HEK293 (cell line): ENCODE measurements around the gene AFF3.

ENCODE experiments used
- CTCF ChIA-PET: fragments of 350-600 bp; formaldehyde crosslinking; extraction: SDS; loops from one replicate; lab custom pipeline; 2021; ENCODE audit warnings: antibody characterized with exemption; lab: Yijun Ruan, JAX
- POLR2A ChIA-PET: fragments of 300-600 bp; formaldehyde crosslinking; extraction: SDS; loops from one replicate; lab custom pipeline; 2020; ENCODE audit warnings: antibody characterized with exemption, inconsistent platforms; lab: Yijun Ruan, JAX
- H3K27ac ChIP-seq: fragments of 200-500 bp; sonication (Bioruptor generic); 2 replicates; pipeline ENCODE4 v1.5.1; 2014; ENCODE audit warnings: low read depth, low read length, control low read depth, inconsistent platforms; ENCODE audit errors: extremely low read depth
- H3K36me3 ChIP-seq, 2 experiments: fragments of 200-500 bp in 1 of 2; sonication (Bioruptor generic) in 1 of 2; 1 replicate in 1 of 2; 2 replicates in 1 of 2; pipeline ENCODE4 v1.5.1; 2014 to 2017; ENCODE audit warnings: inconsistent platforms in 2 of 2, low read length in 2 of 2; ENCODE audit not compliant: control insufficient read depth in 2 of 2, insufficient read depth in 1 of 2
- H3K4me1 ChIP-seq: fragments of 200-500 bp; sonication (Bioruptor generic); 2 replicates; pipeline ENCODE4 v1.5.1; 2014; ENCODE audit warnings: mild to moderate bottlenecking, low read length, inconsistent platforms; ENCODE audit not compliant: control insufficient read depth, insufficient read depth
- H3K4me3 ChIP-seq: 2 replicates; pipeline ENCODE4 v1.5.1; 2011; ENCODE audit warnings: low read depth, mild to moderate bottlenecking, control low read depth, low read length, moderate library complexity
- H3K9me3 ChIP-seq: fragments of 200-500 bp; sonication (Bioruptor generic); 2 replicates; pipeline ENCODE4 v1.5.1; 2014; ENCODE audit warnings: low read depth, low read length, inconsistent platforms; ENCODE audit not compliant: control insufficient read depth, insufficient read depth
- BCL11A ChIP-seq: fragments of 450-650 bp; formaldehyde crosslinking; IDR thresholded peaks from 2 replicates; pipeline ENCODE4 v1.5.1; 2016; ENCODE audit warnings: low read depth, missing biosample characterization, missing genetic modification characterization
- GFI1B ChIP-seq: fragments of 450-650 bp; formaldehyde crosslinking; IDR thresholded peaks from 2 replicates; pipeline ENCODE4 v1.5.1; 2016; ENCODE audit warnings: missing biosample characterization, missing genetic modification characterization
- GLI4 ChIP-seq: fragments of 450-650 bp; formaldehyde crosslinking; IDR thresholded peaks from 2 replicates; pipeline ENCODE4 v1.5.1; 2016; ENCODE audit warnings: missing biosample characterization, missing genetic modification characterization
- HOXD13 ChIP-seq: sonication (generic); formaldehyde crosslinking; IDR thresholded peaks from 2 replicates; pipeline ENCODE4 v1.8.0; 2022; ENCODE audit warnings: missing genetic modification reagents, borderline replicate concordance
- OVOL3 ChIP-seq: fragments of 450-650 bp; formaldehyde crosslinking; IDR thresholded peaks from 2 replicates; pipeline ENCODE4 v1.5.1; 2016; ENCODE audit warnings: missing biosample characterization, missing genetic modification characterization
- SCRT2 ChIP-seq: fragments of 450-650 bp; formaldehyde crosslinking; IDR thresholded peaks from 2 replicates; pipeline ENCODE4 v1.5.1; 2016; ENCODE audit warnings: missing biosample characterization, missing genetic modification characterization
- ZBTB48 ChIP-seq: fragments of 450-650 bp; formaldehyde crosslinking; IDR thresholded peaks from 2 replicates; pipeline ENCODE4 v1.5.1; 2016; ENCODE audit warnings: missing biosample characterization, missing genetic modification characterization
- ZNF10 ChIP-seq: fragments of 450-650 bp; formaldehyde crosslinking; IDR thresholded peaks from 2 replicates; pipeline ENCODE4 v1.5.1; 2017; ENCODE audit warnings: missing biosample characterization, missing genetic modification characterization
- ZNF138 ChIP-seq: fragments of 450-650 bp; formaldehyde crosslinking; IDR thresholded peaks from 2 replicates; pipeline ENCODE4 v1.5.1; 2016; ENCODE audit warnings: missing biosample characterization, missing genetic modification characterization, borderline replicate concordance
- ZNF146 ChIP-seq: fragments of 450-650 bp; formaldehyde crosslinking; IDR thresholded peaks from 2 replicates; pipeline ENCODE4 v1.5.1; 2016; ENCODE audit warnings: missing biosample characterization, missing genetic modification characterization
- ZNF202 ChIP-seq: fragments of 450-650 bp; formaldehyde crosslinking; IDR thresholded peaks from 2 replicates; pipeline ENCODE4 v1.5.1; 2016; ENCODE audit warnings: missing biosample characterization, missing genetic modification characterization, borderline replicate concordance
- ZNF214 ChIP-seq: fragments of 450-650 bp; formaldehyde crosslinking; IDR thresholded peaks from 2 replicates; pipeline ENCODE4 v1.5.1; 2017; ENCODE audit warnings: missing biosample characterization, mild to moderate bottlenecking, missing genetic modification characterization, borderline replicate concordance
- ZNF23 ChIP-seq: fragments of 450-650 bp; formaldehyde crosslinking; IDR thresholded peaks from 2 replicates; pipeline ENCODE4 v1.5.1; 2016; ENCODE audit warnings: missing biosample characterization, missing genetic modification characterization, borderline replicate concordance
- ZNF24 ChIP-seq: fragments of 450-650 bp; formaldehyde crosslinking; IDR thresholded peaks from 2 replicates; pipeline ENCODE4 v1.5.1; 2016; ENCODE audit warnings: missing biosample characterization, missing genetic modification characterization
- ZNF335 ChIP-seq: fragments of 450-650 bp; formaldehyde crosslinking; conservative IDR thresholded peaks from 2 replicates; pipeline ENCODE4 v1.5.1; 2016; ENCODE audit warnings: missing biosample characterization, missing genetic modification characterization
- ZNF48 ChIP-seq: fragments of 450-650 bp; formaldehyde crosslinking; IDR thresholded peaks from 2 replicates; pipeline ENCODE4 v1.5.1; 2016; ENCODE audit warnings: missing biosample characterization, missing genetic modification characterization
- ZNF561 ChIP-seq: fragments of 450-650 bp; IDR thresholded peaks from 2 replicates; pipeline ENCODE4 v1.5.1; 2018; ENCODE audit warnings: missing biosample characterization, missing genetic modification characterization, borderline replicate concordance
- ZNF585B ChIP-seq: fragments of 450-650 bp; formaldehyde crosslinking; IDR thresholded peaks from 2 replicates; pipeline ENCODE4 v1.5.1; 2016; ENCODE audit warnings: missing biosample characterization, missing genetic modification characterization
- ZNF596 ChIP-seq: fragments of 450-650 bp; IDR thresholded peaks from 2 replicates; pipeline ENCODE4 v1.5.0; 2018; ENCODE audit warnings: missing biosample characterization, mild to moderate bottlenecking, missing genetic modification characterization, moderate library complexity
- ZNF629 ChIP-seq: fragments of 450-650 bp; formaldehyde crosslinking; IDR thresholded peaks from 2 replicates; pipeline ENCODE4 v1.5.1; 2017; ENCODE audit warnings: missing biosample characterization, missing genetic modification characterization
- ZNF76 ChIP-seq: fragments of 450-650 bp; formaldehyde crosslinking; IDR thresholded peaks from 2 replicates; pipeline ENCODE4; 2016; ENCODE audit warnings: low read depth, missing biosample characterization, missing genetic modification characterization, borderline replicate concordance
- TF ChIP-seq, protein P1 (sequence below): fragments of 450-650 bp; formaldehyde crosslinking; IDR thresholded peaks from 2 replicates; pipeline ENCODE4 v1.5.1; 2016; ENCODE audit warnings: missing biosample characterization, missing genetic modification characterization
- TF ChIP-seq, protein P2 (sequence below): fragments of 450-650 bp; formaldehyde crosslinking; IDR thresholded peaks from 2 replicates; pipeline ENCODE4 v1.5.1; 2016; ENCODE audit warnings: missing biosample characterization, missing genetic modification characterization
- TF ChIP-seq, protein P3 (sequence below): fragments of 450-650 bp; formaldehyde crosslinking; conservative IDR thresholded peaks from 2 replicates; pipeline ENCODE4 v1.5.1; 2016; ENCODE audit warnings: low read depth, missing biosample characterization, missing genetic modification characterization

Gene AFF3

DNA sequence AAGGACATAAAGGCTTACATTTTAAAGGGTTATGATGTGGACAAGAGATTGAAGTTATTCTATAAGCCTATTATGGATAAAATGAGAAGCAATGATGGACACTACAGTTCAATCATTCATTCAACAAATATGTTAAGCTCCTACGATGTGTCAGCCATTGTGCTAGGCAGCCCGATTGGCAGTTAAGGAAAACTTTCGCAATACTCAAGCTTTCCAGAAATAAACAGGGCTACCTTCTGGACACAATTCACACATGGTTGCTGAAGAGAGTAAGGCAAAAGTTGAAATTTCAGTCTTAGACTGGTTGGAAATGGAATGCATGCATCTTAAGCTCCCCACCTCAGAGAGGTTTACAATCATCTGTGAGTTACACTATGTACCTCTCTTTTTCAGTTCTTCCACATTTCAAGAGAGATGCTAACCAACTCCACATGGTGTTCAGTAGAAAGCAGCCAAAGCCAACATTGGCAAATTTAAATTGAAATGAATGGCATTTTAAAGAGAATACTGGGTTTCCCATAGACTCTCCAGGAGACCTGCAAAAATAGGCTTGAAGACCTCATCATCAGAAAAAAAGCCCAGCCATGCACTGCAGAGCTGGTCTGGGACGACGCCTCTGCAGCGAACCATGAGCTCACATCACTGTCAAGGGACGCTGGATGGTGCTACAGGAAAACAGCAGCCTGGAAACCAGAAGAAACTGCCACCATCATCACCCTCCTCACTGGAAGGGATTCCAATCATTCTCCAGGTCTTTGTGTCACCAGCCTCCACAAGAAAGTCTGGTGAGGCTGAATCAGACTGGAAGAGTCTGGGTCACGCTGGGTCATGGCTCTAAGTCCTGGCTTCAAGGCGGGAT is 276.3 kb downstream of the AFF3 start:
- ChIA-PET CTCF (no interaction called here), POLR2A (no interaction called here)
- no peaks in the 10 kb centered on the region for H3K9me3 ChIP-seq
- H3K4me3 ChIP-seq: no peak overlapping the region
- H3K4me1 ChIP-seq: peaks cover 10% of the 10 kb centered on the region
- H3K36me3 ChIP-seq: no peaks in the 10 kb centered on the region
- TF ChIP-seq GFI1B: no peak
- TF ChIP-seq OVOL3 (tag by site-specific recombination): no peak
- TF ChIP-seq ZNF23 (tag by site-specific recombination): no peak
- TF ChIP-seq ZNF335 (tag by site-specific recombination): no peak
- TF ChIP-seq, protein P1, sequence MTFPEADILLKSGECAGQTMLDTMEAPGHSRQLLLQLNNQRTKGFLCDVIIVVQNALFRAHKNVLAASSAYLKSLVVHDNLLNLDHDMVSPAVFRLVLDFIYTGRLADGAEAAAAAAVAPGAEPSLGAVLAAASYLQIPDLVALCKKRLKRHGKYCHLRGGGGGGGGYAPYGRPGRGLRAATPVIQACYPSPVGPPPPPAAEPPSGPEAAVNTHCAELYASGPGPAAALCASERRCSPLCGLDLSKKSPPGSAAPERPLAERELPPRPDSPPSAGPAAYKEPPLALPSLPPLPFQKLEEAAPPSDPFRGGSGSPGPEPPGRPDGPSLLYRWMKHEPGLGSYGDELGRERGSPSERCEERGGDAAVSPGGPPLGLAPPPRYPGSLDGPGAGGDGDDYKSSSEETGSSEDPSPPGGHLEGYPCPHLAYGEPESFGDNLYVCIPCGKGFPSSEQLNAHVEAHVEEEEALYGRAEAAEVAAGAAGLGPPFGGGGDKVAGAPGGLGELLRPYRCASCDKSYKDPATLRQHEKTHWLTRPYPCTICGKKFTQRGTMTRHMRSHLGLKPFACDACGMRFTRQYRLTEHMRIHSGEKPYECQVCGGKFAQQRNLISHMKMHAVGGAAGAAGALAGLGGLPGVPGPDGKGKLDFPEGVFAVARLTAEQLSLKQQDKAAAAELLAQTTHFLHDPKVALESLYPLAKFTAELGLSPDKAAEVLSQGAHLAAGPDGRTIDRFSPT (tag by site-specific recombination): no peak
- TF ChIP-seq ZNF146: no peak
- TF ChIP-seq, protein P2, sequence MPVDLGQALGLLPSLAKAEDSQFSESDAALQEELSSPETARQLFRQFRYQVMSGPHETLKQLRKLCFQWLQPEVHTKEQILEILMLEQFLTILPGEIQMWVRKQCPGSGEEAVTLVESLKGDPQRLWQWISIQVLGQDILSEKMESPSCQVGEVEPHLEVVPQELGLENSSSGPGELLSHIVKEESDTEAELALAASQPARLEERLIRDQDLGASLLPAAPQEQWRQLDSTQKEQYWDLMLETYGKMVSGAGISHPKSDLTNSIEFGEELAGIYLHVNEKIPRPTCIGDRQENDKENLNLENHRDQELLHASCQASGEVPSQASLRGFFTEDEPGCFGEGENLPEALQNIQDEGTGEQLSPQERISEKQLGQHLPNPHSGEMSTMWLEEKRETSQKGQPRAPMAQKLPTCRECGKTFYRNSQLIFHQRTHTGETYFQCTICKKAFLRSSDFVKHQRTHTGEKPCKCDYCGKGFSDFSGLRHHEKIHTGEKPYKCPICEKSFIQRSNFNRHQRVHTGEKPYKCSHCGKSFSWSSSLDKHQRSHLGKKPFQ (tag by site-specific recombination): no peak
- TF ChIP-seq ZNF138 (tag by site-specific recombination): no peak
- TF ChIP-seq ZNF214 (tag by site-specific recombination): no peak
- TF ChIP-seq, all 188 proteins: peak for 0
- no peak overlapping the region for H3K27ac ChIP-seq

DNA sequence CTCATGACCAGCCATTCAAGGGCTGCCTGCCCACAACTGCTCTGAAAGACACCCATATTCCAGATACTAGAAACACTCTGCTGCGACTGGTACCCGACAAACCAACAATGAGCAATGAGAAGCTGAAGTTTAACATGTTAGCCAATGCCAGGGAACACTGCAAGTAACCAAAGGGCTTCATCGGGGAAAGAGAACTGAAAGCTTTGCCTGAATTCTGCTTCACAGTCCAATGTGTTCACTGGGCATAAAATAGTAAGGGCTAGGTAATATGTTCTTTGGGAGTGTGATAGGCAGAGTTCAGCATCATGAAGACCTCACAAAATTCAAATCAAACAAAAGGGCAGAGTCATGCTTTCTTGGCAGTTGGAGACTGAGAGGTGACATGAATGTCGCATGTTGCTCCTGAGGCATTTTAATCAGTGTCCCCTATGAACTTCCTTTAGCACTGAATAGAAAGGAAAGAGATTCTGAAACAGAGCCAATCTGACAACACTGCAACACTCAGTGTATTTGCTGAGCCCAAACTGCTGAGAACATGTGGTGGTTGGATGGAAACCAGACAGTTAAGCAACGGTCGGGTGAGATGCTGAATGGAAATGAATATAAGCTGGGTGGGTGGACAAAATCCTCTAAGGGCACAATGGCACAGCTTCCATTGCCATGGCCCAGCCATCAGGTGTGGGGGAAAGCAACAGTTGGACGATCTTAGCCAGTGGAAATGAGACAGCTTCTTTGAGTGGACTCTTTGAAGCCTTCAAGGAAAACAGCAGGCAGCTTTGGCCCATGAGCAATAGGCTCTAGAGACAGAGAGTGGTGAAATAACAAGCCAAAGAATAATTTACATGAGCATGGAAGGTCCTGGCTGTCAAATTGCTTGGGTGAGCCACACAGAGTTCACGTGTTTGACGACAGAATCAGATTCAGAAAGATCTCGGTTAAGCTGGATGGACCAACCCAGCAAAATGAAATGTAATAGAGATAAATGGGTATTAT is 277.5 kb downstream of the AFF3 start:
- H3K36me3 ChIP-seq: no peaks in the 10 kb centered on the region
- POLR2A ChIA-PET: interaction anchor here (0.5 kb wide), 1 partner anchor 192 kb away, joined by 5 read pairs; no protein-coding TSS in a partner anchor
- H3K27ac ChIP-seq: no peak overlapping the region

DNA sequence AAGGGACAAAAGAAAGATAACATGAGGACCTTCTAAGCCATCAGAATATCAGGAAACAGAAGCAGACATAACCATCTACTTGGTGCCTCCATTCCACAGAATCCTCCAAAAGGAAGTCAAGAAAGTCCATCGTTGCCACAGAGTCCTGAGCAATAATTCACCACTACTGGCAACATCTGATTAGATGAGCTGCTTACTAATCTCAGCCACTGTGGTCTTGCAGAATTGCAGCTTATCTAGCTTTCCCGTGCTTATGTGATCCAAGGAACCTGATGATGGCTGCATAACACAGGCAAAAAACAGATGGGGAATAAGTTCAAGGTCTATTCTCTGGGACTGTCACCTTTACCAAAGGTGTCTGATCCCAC is 278.5 kb downstream of the AFF3 start:
- no peak overlapping the region for H3K27ac ChIP-seq
- ChIA-PET CTCF (no interaction called here), POLR2A (no interaction called here)
- H3K4me1 ChIP-seq: peaks cover 10% of the 10 kb centered on the region
- no peaks in the 10 kb centered on the region for H3K9me3 ChIP-seq
- no peaks in the 10 kb centered on the region for H3K36me3 ChIP-seq
- no peak overlapping the region for H3K4me3 ChIP-seq
- TF ChIP-seq HOXD13 (no peak), ZNF10 (tag by site-specific recombination) (no peak), GLI4 (tag by site-specific recombination) (no peak), ZNF585B (tag by site-specific recombination) (no peak), BCL11A (tag by site-specific recombination) (no peak), ZNF202 (no peak), ZNF48 (tag by site-specific recombination) (no peak), ZNF24 (tag by site-specific recombination) (no peak)
- TF ChIP-seq, protein P3, sequence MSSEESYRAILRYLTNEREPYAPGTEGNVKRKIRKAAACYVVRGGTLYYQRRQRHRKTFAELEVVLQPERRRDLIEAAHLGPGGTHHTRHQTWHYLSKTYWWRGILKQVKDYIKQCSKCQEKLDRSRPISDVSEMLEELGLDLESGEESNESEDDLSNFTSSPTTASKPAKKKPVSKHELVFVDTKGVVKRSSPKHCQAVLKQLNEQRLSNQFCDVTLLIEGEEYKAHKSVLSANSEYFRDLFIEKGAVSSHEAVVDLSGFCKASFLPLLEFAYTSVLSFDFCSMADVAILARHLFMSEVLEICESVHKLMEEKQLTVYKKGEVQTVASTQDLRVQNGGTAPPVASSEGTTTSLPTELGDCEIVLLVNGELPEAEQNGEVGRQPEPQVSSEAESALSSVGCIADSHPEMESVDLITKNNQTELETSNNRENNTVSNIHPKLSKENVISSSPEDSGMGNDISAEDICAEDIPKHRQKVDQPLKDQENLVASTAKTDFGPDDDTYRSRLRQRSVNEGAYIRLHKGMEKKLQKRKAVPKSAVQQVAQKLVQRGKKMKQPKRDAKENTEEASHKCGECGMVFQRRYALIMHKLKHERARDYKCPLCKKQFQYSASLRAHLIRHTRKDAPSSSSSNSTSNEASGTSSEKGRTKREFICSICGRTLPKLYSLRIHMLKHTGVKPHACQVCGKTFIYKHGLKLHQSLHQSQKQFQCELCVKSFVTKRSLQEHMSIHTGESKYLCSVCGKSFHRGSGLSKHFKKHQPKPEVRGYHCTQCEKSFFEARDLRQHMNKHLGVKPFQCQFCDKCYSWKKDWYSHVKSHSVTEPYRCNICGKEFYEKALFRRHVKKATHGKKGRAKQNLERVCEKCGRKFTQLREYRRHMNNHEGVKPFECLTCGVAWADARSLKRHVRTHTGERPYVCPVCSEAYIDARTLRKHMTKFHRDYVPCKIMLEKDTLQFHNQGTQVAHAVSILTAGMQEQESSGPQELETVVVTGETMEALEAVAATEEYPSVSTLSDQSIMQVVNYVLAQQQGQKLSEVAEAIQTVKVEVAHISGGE (tag by site-specific recombination): no peak

More for the DNA sequence above, 277.5 kb downstream of the AFF3 start:
- H3K9me3 ChIP-seq: no peaks in the 10 kb centered on the region
- H3K4me1 ChIP-seq: peaks cover 10% of the 10 kb centered on the region
- H3K4me3 ChIP-seq: no peak overlapping the region
- TF ChIP-seq ZBTB48: no peak
- TF ChIP-seq SCRT2 (tag by site-specific recombination): 0 out of 2 replicates have a peak, but pooled peaks have one; percentile 13
- no peak for TF ChIP-seq ZNF629 (tag by site-specific recombination)
- TF ChIP-seq ZNF561 (tag by site-specific recombination): no peak
- TF ChIP-seq ZNF596 (tag by site-specific recombination): no peak
- TF ChIP-seq ZNF76 (tag by site-specific recombination): no peak
- TF ChIP-seq, all 188 proteins: peak for 1
- CTCF ChIA-PET: no interaction called here
